Measurements from ENCODE around the gene KSR2. TPM values are rescaled to one million over a fixed set of nuclear protein-coding genes. Genes with fewer than 3 reads are reported as not detected.
"Not testable (repeated sequence)": the region's sequence is repeated elsewhere in the genome, so short reads cannot be mapped to it uniquely, and the experiment has no call there.

The KSR2 gene
- total and polyA plus RNA-seq, 7 donors = under 0.01 to 0.04 (median 0.02) TPM; not detected in 2

GRCh38 chr12:117875744-117876435, 92.9 kb downstream of the KSR2 start:
- intact Hi-C loops (cut with DNase I) = loop anchor here (5.0 to 10.0 kb wide), 5 partner anchors 141 to 499 kb away; partner anchors contain the start of genes RFC5 (in 1 of the 2), SUDS3 (in 1 of the 2) and TAOK3 (in 1 of the 2)
- 12 to 14% (median 12%) methylated on average over 28 to 29 of the region's 29 CpGs for WGBS, 3 donors
- no peak for ATAC-seq
- H3K4me3 ChIP-seq = no peak overlapping the region
- no peak overlapping the region for H3K27ac ChIP-seq
- H3K4me1 ChIP-seq = no peaks in the 10 kb centered on the region
- no peaks in the 10 kb centered on the region for H3K36me3 ChIP-seq (ENCODE audit: insufficient read depth in 1 of 2, low read depth in 1 of 2)
- no peaks in the 10 kb centered on the region for H3K9me3 ChIP-seq
- peak in 1 of 2 donors; percentile 26 for DNase-seq
- TF ChIP-seq CTCF (IDR thresholded peaks at IDR 0.05) = no peak
- peaks cover 0 to 20% (median 2%) of the 10 kb centered on the region in 3 donors for H3K27me3 ChIP-seq (ENCODE audit: insufficient read depth in 3 of 3, low read length in 2 of 3)

- Histone ChIP-seq H3K27ac (no peak overlapping the region), H3K4me1 (no peaks in the 10 kb centered on the region), H3K4me3 (no peak overlapping the region), H3K36me3 (ENCODE audit: insufficient read depth in 1 of 2, low read depth in 1 of 2) (no peaks in the 10 kb centered on the region), H3K9me3 (no peaks in the 10 kb centered on the region), H3K27me3 (ENCODE audit: insufficient read depth in 3 of 3, low read length in 2 of 3) (peaks cover 0 to 20% (median 2%) of the 10 kb centered on the region in 3 donors)
- intact Hi-C loops (cut with DNase I) = loop anchor here (5.0 to 10.0 kb wide), 5 partner anchors 142 to 500 kb away; partner anchors contain the start of genes RFC5 (in 1 of the 2), SUDS3 (in 1 of the 2) and TAOK3 (in 1 of the 2)
- peak; percentile 62 to 77 for DNase-seq
- peak; percentile 88 for TF ChIP-seq CTCF (IDR thresholded peaks at IDR 0.05)
- ATAC-seq = peak; percentile 77 to 88 (median 80)
- 14 to 24% (median 15%) methylated on average over 19 of the region's 19 CpGs for WGBS, 3 donors
Measured at GRCh38 chr12:117874842-117875434, 93.9 kb downstream of the KSR2 start.

GRCh38 chr12:117874198-117874597, 94.6 kb downstream of the KSR2 start:
- not testable (repeated sequence) for H3K27ac ChIP-seq; H3K4me1 ChIP-seq; H3K9me3 ChIP-seq; ATAC-seq; DNase-seq; H3K4me3 ChIP-seq; H3K36me3 ChIP-seq (ENCODE audit: insufficient read depth in 1 of 2, low read depth in 1 of 2)
- intact Hi-C loops (cut with DNase I) = loop anchor here (10.0 kb wide), 3 partner anchors 161 to 501 kb away; partner anchors contain the start of genes SUDS3 (in 1 of the 2) and TAOK3 (in 1 of the 2)
- WGBS, 3 donors = 86 to 88% (median 88%) methylated on average over 3 of the region's 3 CpGs
- peaks cover 0 to 20% (median 2%) of the 10 kb centered on the region in 3 donors for H3K27me3 ChIP-seq (ENCODE audit: insufficient read depth in 3 of 3, low read length in 2 of 3)

- H3K27ac ChIP-seq = no peak overlapping the region
- peaks cover 0 to 16% (median under 1%) of the 10 kb centered on the region in 3 donors for H3K27me3 ChIP-seq (ENCODE audit: insufficient read depth in 3 of 3, low read length in 2 of 3)
- no peak overlapping the region for H3K4me3 ChIP-seq
- TF ChIP-seq CTCF (IDR thresholded peaks at IDR 0.05) = no peak
- DNase-seq (no peak), ATAC-seq (no peak)
- intact Hi-C loops (cut with DNase I) = loop anchor here (10.0 kb wide), 3 partner anchors 162 to 502 kb away; partner anchors contain the start of genes SUDS3 (in 1 of the 2) and TAOK3 (in 1 of the 2)
- no peaks in the 10 kb centered on the region for H3K36me3 ChIP-seq (ENCODE audit: insufficient read depth in 1 of 2, low read depth in 1 of 2)
- no peaks in the 10 kb centered on the region for H3K9me3 ChIP-seq
- H3K4me1 ChIP-seq = no peaks in the 10 kb centered on the region
- 38 to 53% (median 48%) methylated on average over 7 of the region's 7 CpGs for WGBS, 3 donors
Measured at GRCh38 chr12:117872546-117873169, 96.1 kb downstream of the KSR2 start.

GRCh38 chr12:117869551-117869950, 99.2 kb downstream of the KSR2 start:
- intact Hi-C loops (cut with DNase I) = no loop called here
- 76 to 79% (median 77%) methylated on average over 8 of the region's 8 CpGs for WGBS, 3 donors

More at GRCh38 chr12:117869551-117869950, 99.2 kb downstream of the KSR2 start:
- ATAC-seq (no peak), DNase-seq (no peak)
- no peaks in the 10 kb centered on the region for H3K9me3 ChIP-seq
- H3K36me3 ChIP-seq (ENCODE audit: insufficient read depth in 1 of 2, low read depth in 1 of 2) = no peaks in the 10 kb centered on the region
- H3K4me1 ChIP-seq = no peaks in the 10 kb centered on the region
- TF ChIP-seq CTCF (IDR thresholded peaks at IDR 0.05) = no peak
- H3K27ac ChIP-seq = no peak overlapping the region
- no peaks in the 10 kb centered on the region for H3K27me3 ChIP-seq (ENCODE audit: insufficient read depth in 3 of 3, low read length in 2 of 3)
- H3K4me3 ChIP-seq = no peak overlapping the region

All from psoas muscle (tissue), 8 donors.